Heart right ventricle (tissue), 16 donors: Measurements from ENCODE around the gene NPDC1. TPM values are rescaled to one million over a fixed set of nuclear protein-coding genes. Genes with fewer than 3 reads are reported as not detected.

Experiments used
- ATAC-seq, 8 donors: fragments of 200-7000 bp; cut with Tn5 transposase; one replicate each; pipeline ENCODE4 v1.9.1; 2020; ENCODE audit warnings: mild to moderate bottlenecking in 8 of 8, moderate library complexity in 8 of 8, moderate number of reproducible peaks in 1 of 8
- DNase-seq, 2 donors: peaks; one replicate each; pipeline ENCODE4 v3.0.0-alpha.2; 2020
- H3K27ac ChIP-seq, 10 donors: fragments of 200-600 bp; sonication (generic) in 2 of 10; one replicate each; pipeline versions ENCODE4 v1.5.0 to v1.8.0; 2020 to 2022; ENCODE audit warnings: mild to moderate bottlenecking in 3 of 10
- H3K27me3 ChIP-seq, 7 donors: fragments of 200-600 bp; one replicate each; pipeline ENCODE4 v1.8.0; 2021 to 2022; ENCODE audit warnings: mild to moderate bottlenecking in 2 of 7
- H3K36me3 ChIP-seq, 9 donors: fragments of 200-600 bp; sonication (generic) in 1 of 9; one replicate each; pipeline versions ENCODE4 v1.5.0 to v1.8.0; 2020 to 2022; ENCODE audit warnings: mild to moderate bottlenecking in 2 of 9
- H3K4me1 ChIP-seq, 9 donors: fragments of 200-600 bp; sonication (generic) in 1 of 9; one replicate each; pipeline versions ENCODE4 v1.5.0 to v1.8.0; 2020 to 2022; ENCODE audit warnings: mild to moderate bottlenecking in 4 of 9
- H3K4me3 ChIP-seq, 10 donors: fragments of 200-600 bp; sonication (generic) in 2 of 10; one replicate each; pipeline versions ENCODE4 v1.5.0 to v1.8.0; 2020 to 2022; ENCODE audit warnings: mild to moderate bottlenecking in 7 of 10, moderate library complexity in 2 of 10
- H3K9me3 ChIP-seq, 11 donors: fragments of 200-600 bp in 10 of 11; sonication (generic) in 2 of 11; one replicate each; pipeline versions ENCODE4 v1.5.0 to v1.8.0; 2013 to 2022; ENCODE audit warnings: mild to moderate bottlenecking in 2 of 11, control low read depth in 1 of 11, moderate library complexity in 1 of 11
- CTCF ChIP-seq, 9 donors: fragments of 200-600 bp; sonication (generic) in 2 of 9; IDR thresholded peaks; one replicate each; pipeline versions ENCODE4 v1.5.0 to v1.8.0; 2021 to 2022; ENCODE audit warnings: antibody characterized with exemption in 9 of 9, mild to moderate bottlenecking in 5 of 9, moderate library complexity in 1 of 9
- WGBS, 2 donors: extraction: QIAGEN DNeasy Blood & Tissue Kit; methylation state at CpG; one replicate each; pipeline ENCODE4 v1.1.7; 2013; ENCODE audit warnings: inconsistent platforms in 1 of 2; 5-methylcytosine and 5-hydroxymethylcytosine counted together
- intact Hi-C, 10 donors: fragments of 100-400 bp; cut with DNase I; formaldehyde crosslinking; loops; one replicate each; pipeline versions ENCODE4 v1.11.1 to v1.14.2; 2022
- polyA plus RNA-seq, 2 donors: library from polyadenylated mRNA; stranded (reverse); fragments of 200-250 nt; gene quantifications; one replicate each; pipeline ENCODE4 v1.2.3, GENCODE V29; 2013
- total RNA-seq, 10 donors: library from RNA; stranded (reverse); fragmentation: NEBNext Ultra II Directional in 3 of 10; extraction: Animal tissue kit (Norgen Biotek cat#: 25700) in 3 of 10; gene quantifications; one replicate each; pipeline versions ENCODE4 v1.2.1 to v1.2.4, GENCODE V29; 2021 to 2023
- donor health status: Arrhythmogenic right ventricular cardiomyopathy.
- donor health status: ischemic (EF 13 %, LVEDD 7.1; RV severe dilation, severe dysfunction).
- donor health status: healthy with polysubstance abuse.
- donor health status: DM: no; HTN: yes; CAD: no.
- donor health status: DM: no; HTN: no; CAD: no.
- donor health status: ischemic (EF 25% LVEDD 6.9; RV normal size, moderate dysfunction).
- donor health status: ischemic (EF 25% LVEDD 5.7; RV mildly dilated, moderate dysfunction).
- donor health status: healthy.
- donor health status: DM: yes; HTN: yes; CAD: no.
- donor health status: Ischemic cardiomyopathy.
- donor health status: ischemic (EF 35%, LVEDD 5.7; RV mildly dilated, moderate dysfunction).
- donor health status: nonischemic (EF 11% LVEDD 7.7; RV severe dilation, severe dysfunction).
- donor health status: DM: yes; HTN: yes; CAD: no.
- donor health status: PGD.
- donor health status: ischemic (EF 29% LVEDD 5.4; RV normal size, mild dysfunction).
- donor health status: nonischemic (EF 23%, LVEDD 6.1; RV moderate dilation, normal function).

NPDC1 gene
- total and polyA plus RNA-seq, 12 donors = 29.1 to 153 (median 54.5) TPM

- H3K27ac ChIP-seq = no peak overlapping the region
- H3K4me3 ChIP-seq = no peak overlapping the region
- H3K27me3 ChIP-seq = no peaks in the 10 kb centered on the region
- no peak for ATAC-seq
- peaks cover 4 to 48% (median 20%) of the 10 kb centered on the region in 9 donors for H3K36me3 ChIP-seq
- intact Hi-C loops = loop anchor here in 4 of 10 donors (2.0 to 5.0 kb wide), 3 partner anchors 90 to 250 kb away; partner anchors contain the start of gene C8G (in 2 of the 4)
- DNase-seq = no peak
- H3K4me1 ChIP-seq = peaks cover 7 to 29% (median 24%) of the 10 kb centered on the region in 9 donors
- 79 to 87% methylated on average over 13 of the region's 13 CpGs for WGBS, 2 donors
- TF ChIP-seq CTCF (IDR thresholded peaks at IDR 0.05) = no peak
- no peaks in the 10 kb centered on the region for H3K9me3 ChIP-seq
Measured at GRCh38 chr9:137037035-137037434, 8.9 kb downstream of the NPDC1 start.

GRCh38 chr9:137035937-137036336, 10.0 kb downstream of the NPDC1 start:
- ATAC-seq (peak in 2 of 8 donors; percentile 1 to 5), DNase-seq (no peak)
- Histone ChIP-seq H3K9me3 (no peaks in the 10 kb centered on the region), H3K4me3 (no peak overlapping the region), H3K27me3 (no peaks in the 10 kb centered on the region), H3K4me1 (peaks cover 6 to 36% (median 13%) of the 10 kb centered on the region in 9 donors), H3K27ac (no peak overlapping the region), H3K36me3 (peaks cover 4 to 38% (median 20%) of the 10 kb centered on the region in 9 donors)
- intact Hi-C loops = loop anchor here in 9 of 10 donors (1.0 to 5.0 kb wide), 7 partner anchors 87 to 251 kb away; partner anchors contain the start of gene C8G (in 2 of the 9)
- TF ChIP-seq CTCF (IDR thresholded peaks at IDR 0.05) = no peak
- 76 to 80% methylated on average over 8 of the region's 8 CpGs for WGBS, 2 donors

GRCh38 chr9:137035507-137035834, 10.5 kb downstream of the NPDC1 start:
- Histone ChIP-seq H3K4me3 (no peak overlapping the region), H3K27me3 (no peaks in the 10 kb centered on the region), H3K4me1 (peaks cover 6 to 40% (median 11%) of the 10 kb centered on the region in 9 donors), H3K9me3 (no peaks in the 10 kb centered on the region), H3K27ac (peak overlapping the region in 1 of 10 donors; percentile 83), H3K36me3 (peaks cover 0 to 34% (median 16%) of the 10 kb centered on the region in 9 donors)
- TF ChIP-seq CTCF (IDR thresholded peaks at IDR 0.05) = peak in 4 of 9 donors; percentile 20 to 45 (median 26)
- peak in 5 of 8 donors; percentile 2 to 34 (median 14) for ATAC-seq
- DNase-seq = no peak
- intact Hi-C loops = loop anchor here in 9 of 10 donors (1.0 to 5.0 kb wide), 7 partner anchors 87 to 251 kb away; partner anchors contain the start of gene C8G (in 2 of the 9)
- 26 to 27% methylated on average over 9 of the region's 9 CpGs for WGBS, 2 donors

- Histone ChIP-seq H3K4me1 (peaks cover 6 to 45% (median 11%) of the 10 kb centered on the region in 9 donors), H3K36me3 (peaks cover 0 to 28% (median 13%) of the 10 kb centered on the region in 9 donors), H3K27ac (peak overlapping the region in 2 of 10 donors; percentile 6 to 83), H3K27me3 (no peaks in the 10 kb centered on the region), H3K9me3 (no peaks in the 10 kb centered on the region), H3K4me3 (peak overlapping the region in 1 of 10 donors; percentile 15)
- WGBS, 2 donors = 23 to 27% methylated on average over 24 of the region's 24 CpGs
- peak; percentile 67 to 89 (median 79) for ATAC-seq
- peak; percentile 76 to 86 for DNase-seq
- intact Hi-C loops = loop anchor here (1.0 to 5.0 kb wide), 7 partner anchors 86 to 250 kb away; partner anchors contain the start of gene C8G (in 4 of the 10)
- peak; percentile 88 to 95 (median 93) for TF ChIP-seq CTCF (IDR thresholded peaks at IDR 0.05)
Measured at GRCh38 chr9:137034709-137035506, 11.1 kb downstream of the NPDC1 start.
